Choroid plexus epithelial cell (primary cell): ENCODE results near the gene TRPM8.
"Not testable (repeated sequence)": the region's sequence is repeated elsewhere in the genome, so short reads cannot be mapped to it uniquely, and the experiment has no call there.

ENCODE experiments used
- DNase-seq: peaks from one replicate; pipeline ENCODE4 v3.0.0-alpha.2; 2010; ENCODE audit warnings: low read depth
- H3K4me3 ChIP-seq: 2 replicates; pipeline ENCODE4 v1.5.1; 2011; ENCODE audit warnings: low read depth, mild to moderate bottlenecking, control low read depth, low read length, moderate library complexity
- CTCF ChIP-seq: conservative IDR thresholded peaks from 2 replicates; pipeline ENCODE4 v1.5.1; 2011; ENCODE audit warnings: low read depth, mild to moderate bottlenecking, control low read depth, inconsistent platforms, low read length, moderate library complexity

TRPM8 gene

GRCh38 chr2:233917116-233917515 lies at the start of gene TRPM8:
TRPM8 (plus strand) TSS chr2:233917373; CDS start chr2:233926538, 9,165 bp downstream.
- no peak within 1 kb of the TSS for H3K4me3 ChIP-seq
- TF ChIP-seq CTCF, result no peak
- no peak for DNase-seq

DNA sequence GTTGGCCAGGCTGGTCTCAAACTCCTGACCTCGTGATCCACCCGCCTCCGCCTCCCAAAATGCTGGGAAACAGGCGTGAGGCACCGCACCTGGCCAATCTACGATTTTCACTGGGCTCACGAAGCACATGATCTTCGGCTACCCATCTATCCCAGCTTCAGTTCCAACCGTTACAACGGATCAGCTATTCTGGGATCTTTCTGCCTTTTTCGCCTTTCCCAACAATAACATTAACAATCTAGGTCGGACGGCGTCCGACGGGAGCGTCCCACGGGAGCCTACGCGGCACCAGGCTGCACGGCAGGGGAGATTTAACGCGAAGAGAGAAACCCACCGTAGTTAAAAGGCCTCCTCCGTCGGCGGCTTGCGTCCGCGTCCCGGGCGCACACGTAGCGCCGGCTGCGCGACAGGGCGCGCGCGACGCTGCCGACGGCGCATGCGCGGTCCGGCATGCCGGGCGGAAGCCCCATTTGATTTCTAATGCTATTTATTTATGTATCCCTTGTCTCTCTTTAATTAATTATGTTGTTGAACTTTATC lies 49.1 kb upstream of the TRPM8 start, which contains the start of gene MSL3B:
MSL3B (minus strand) TSS at position 394 of the 540 bp plus-strand sequence.
- peak within 1 kb of the TSS; percentile 75 for H3K4me3 ChIP-seq
- no peak for TF ChIP-seq CTCF
- DNase-seq, result peak; percentile 61

DNA sequence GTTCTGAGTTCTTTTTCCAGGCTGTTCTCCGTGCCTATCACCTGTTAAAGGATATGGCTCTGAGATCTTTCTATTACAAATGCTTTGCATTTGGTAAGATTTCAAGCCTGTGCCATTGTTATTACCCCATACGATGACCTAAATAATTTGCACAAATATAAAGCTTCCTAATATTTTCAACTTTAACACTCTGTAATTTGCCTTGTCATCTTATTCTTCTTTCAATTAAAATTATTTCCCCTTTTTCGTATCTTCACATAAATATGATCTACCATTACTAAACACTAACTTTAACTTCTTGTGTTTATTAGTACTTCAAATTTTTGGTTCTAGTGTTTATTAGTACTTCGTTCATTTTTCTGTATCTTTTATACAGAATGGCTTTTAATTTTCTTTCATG lies 45.7 kb upstream of the TRPM8 start:
- TF ChIP-seq CTCF, result no peak
- no peak for DNase-seq
- no peak overlapping the region for H3K4me3 ChIP-seq

DNA sequence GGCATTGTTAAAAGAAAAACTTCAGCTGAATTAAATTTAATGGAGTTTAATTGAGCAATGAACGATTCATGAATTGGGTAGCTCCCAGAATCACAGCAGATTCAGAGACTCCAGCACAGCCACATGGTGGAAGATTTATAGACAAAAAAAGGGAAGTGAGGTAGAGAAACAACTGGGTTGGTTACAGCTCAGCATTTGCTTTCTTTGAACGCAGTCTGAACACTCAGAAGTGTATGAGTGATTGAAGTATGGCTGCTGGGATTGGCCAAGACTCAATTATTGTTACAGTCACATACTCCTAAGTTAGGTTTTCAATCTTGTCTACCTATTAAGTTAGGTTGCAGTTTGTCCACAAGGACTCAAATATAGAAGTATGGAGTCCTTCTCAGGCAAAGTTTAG lies 45.0 kb upstream of the TRPM8 start:
- H3K4me3 ChIP-seq, DNase-seq: not testable (repeated sequence)

- peak; percentile 4 for DNase-seq
- TF ChIP-seq CTCF, result no peak
- no peak overlapping the region for H3K4me3 ChIP-seq
These were observed 34.8 kb upstream of the TRPM8 start for GRCh38 chr2:233882353-233882752.

DNA sequence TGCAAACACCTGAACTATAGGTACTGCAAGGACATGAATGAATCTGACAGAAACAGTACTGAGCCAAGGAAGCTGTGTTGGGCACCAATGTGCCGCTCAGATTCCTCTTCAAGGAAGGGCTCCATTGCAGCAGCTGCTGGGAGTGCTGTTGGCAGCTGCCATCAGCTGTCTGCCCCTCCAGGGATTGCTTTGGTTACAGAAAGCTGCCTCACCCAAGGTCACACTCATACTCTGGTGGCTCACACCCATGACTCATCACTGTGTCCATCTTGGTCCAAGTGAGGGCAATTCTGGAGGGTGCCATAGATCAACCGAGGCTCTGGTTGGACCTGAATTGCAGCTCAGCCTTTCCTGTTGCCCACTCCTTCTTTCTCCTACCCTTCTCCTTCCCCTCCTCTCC lies 24.4 kb upstream of the TRPM8 start:
- H3K4me3 ChIP-seq, result no peak overlapping the region
- TF ChIP-seq CTCF, result no peak
- DNase-seq, result no peak

GRCh38 chr2:233896253-233896652 lies 20.9 kb upstream of the TRPM8 start:
- DNase-seq, result not testable (repeated sequence)

GRCh38 chr2:233901367-233901766 lies 15.8 kb upstream of the TRPM8 start:
- H3K4me3 ChIP-seq, result no peak overlapping the region
- no peak for DNase-seq
- no peak for TF ChIP-seq CTCF

More at GRCh38 chr2:233896253-233896652, 20.9 kb upstream of the TRPM8 start:
- not testable (repeated sequence) for H3K4me3 ChIP-seq
